Measurements from ENCODE around the gene EIPR1.

Gene EIPR1

DNA sequence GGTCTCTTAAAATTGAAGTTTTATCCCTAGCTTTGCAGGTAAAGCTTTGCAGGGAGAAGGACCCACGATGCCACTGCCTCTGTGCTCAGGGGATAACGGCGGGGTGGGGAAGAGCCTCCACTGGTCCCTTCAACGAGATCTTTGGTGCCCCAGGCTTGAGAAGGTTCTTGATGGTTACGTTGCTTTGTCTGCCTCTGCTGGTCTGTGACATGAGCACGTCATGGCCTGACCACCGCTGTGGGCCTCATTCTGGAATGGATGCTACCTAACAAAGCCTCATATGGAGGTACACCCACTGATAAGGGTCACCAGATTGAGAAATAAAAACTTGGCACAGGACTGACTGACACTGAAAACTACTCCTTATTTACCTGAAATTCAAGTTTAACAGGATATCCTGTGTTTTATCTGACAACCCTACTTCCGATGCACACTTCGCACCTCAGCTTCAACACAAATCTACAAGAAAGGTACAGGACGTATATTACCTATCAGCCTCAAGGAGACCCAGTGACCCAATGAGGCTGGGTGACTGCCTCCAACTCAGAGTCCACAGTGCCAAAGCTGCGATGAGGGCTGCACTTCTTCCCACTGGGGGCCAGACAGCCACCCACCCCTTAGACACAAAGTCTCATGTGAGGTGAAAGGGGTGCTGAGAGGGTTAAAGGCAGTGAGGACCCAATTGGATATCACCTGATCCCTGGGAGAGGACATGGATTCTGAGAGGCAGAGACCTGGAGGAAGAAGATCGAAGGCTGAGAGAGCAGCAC is 64.9 kb downstream of the EIPR1 start:
- H3K36me3 Mint-ChIP-seq, result peaks cover 2% of the 10 kb centered on the region
- peak overlapping the region; percentile 21 for H3K27ac Mint-ChIP-seq
- H3K27me3 Mint-ChIP-seq, result no peaks in the 10 kb centered on the region
- H3K4me1 Mint-ChIP-seq, result peaks cover 13% of the 10 kb centered on the region
- no peaks in the 10 kb centered on the region for H3K9me3 Mint-ChIP-seq
- no peak overlapping the region for H3K4me3 Mint-ChIP-seq

DNA sequence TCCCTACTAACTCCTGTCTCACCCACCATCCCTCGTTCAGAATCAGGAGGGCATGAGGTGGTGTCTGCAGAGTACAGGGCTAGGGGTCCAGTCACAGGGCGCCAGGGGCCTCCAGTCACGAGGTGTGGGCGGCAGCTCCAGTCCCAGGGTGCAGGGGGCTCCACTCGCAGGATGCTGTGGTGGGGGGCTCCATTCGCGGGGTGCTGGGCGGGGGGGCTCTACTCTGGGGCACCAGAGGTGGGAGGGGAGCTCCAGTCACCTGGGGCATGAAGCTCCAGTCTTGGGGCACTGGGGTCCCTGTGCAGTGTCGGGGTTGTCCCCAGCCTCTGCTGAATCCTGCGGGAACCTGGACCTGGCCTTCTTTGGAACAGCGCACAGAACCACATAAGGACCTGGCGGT is 66.0 kb downstream of the EIPR1 start:
- Mint-ChIP-seq H3K36me3 (peaks cover 2% of the 10 kb centered on the region), H3K27ac (no peak overlapping the region), H3K9me3 (no peaks in the 10 kb centered on the region), H3K27me3 (no peaks in the 10 kb centered on the region), H3K4me3 (no peak overlapping the region), H3K4me1 (peaks cover 13% of the 10 kb centered on the region)

DNA sequence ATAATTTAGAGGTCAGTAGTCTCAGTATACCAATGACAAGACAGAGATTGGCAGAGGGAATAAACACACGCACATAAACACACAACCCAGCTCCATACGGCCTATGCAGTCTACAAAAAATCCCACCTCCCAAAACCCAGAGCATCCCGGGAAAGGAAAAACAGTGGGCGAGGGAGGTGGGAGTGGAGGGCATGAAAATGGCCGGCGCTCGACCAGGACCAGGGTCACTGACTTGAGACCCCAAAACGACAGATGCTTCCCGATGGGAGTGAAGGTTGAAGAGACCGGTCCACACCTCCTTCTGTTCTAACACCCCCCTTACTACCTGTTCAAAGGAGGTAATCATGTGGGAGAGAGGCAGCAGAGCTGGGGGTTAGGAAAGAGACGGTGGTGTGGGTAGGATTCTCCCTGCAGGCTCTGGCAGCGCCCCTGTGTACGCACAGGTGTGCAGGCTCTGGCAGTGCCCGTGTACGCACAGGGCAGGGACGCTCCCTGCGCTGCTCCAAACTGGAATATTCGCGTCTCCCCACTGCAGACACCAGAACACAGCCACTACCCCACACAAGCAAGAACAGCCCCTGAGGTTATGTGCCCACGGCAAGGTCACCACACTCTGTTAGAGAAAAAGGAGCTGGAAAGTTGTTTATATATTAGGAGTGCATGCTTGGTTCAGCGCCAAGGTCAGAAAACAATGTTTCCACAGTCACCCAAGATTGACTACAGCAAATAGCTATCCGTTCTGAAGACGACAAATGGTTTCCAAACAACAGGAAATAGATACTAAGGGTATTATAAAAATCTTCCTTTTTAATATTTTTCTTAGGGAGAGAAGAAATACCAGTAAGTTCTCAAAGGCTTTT is 67.9 kb downstream of the EIPR1 start:
- Mint-ChIP-seq H3K4me1 (peaks cover 22% of the 10 kb centered on the region), H3K9me3 (no peaks in the 10 kb centered on the region), H3K4me3 (no peak overlapping the region), H3K27me3 (no peaks in the 10 kb centered on the region), H3K27ac (no peak overlapping the region), H3K36me3 (peaks cover 2% of the 10 kb centered on the region)

DNA sequence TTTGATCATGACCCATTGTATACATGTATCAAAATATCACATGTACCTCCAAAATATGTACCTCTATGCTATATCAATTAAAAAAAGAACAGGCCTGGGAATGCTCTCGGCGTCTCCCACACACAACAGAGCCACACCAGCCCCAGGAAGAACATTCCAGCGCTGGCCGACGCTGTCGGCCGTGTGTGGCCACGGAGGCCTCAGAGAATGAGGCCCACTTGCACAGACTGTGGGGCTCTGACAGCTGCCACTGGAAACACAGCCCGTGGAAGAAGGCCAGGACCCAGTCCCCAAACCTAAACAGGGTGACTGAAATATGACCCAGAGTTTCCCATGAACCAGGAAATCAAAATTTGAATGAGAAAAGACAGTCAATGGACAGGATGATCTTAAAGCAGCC is 69.7 kb downstream of the EIPR1 start:
- peaks cover 2% of the 10 kb centered on the region for H3K36me3 Mint-ChIP-seq
- no peaks in the 10 kb centered on the region for H3K27me3 Mint-ChIP-seq
- no peak overlapping the region for H3K4me3 Mint-ChIP-seq
- H3K27ac Mint-ChIP-seq, result peak overlapping the region; percentile 67
- no peaks in the 10 kb centered on the region for H3K9me3 Mint-ChIP-seq
- peaks cover 30% of the 10 kb centered on the region for H3K4me1 Mint-ChIP-seq

DNA sequence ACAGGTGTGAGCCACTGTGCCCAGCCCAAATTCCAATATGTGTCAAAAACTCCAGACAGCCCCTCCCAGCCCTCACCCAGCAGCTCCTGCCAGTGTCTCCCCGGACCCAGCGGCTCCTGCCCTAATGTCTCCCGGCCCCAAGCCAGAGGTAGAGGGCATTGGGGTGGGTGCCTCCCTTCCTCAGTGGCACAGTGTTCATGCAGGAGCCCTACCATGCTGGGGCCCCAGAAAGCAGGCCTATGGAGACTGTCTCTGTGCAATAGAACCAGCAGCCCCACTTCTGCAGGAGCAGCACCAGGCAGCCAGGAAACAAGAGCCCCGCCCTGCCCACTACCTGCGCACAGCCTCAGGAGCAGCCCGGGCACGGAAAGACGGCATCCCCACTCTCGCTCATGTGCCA is 70.4 kb downstream of the EIPR1 start:
- Mint-ChIP-seq H3K4me1 (peaks cover 28% of the 10 kb centered on the region), H3K27me3 (no peaks in the 10 kb centered on the region), H3K36me3 (peaks cover 2% of the 10 kb centered on the region), H3K9me3 (no peaks in the 10 kb centered on the region), H3K27ac (no peak overlapping the region), H3K4me3 (no peak overlapping the region)

DNA sequence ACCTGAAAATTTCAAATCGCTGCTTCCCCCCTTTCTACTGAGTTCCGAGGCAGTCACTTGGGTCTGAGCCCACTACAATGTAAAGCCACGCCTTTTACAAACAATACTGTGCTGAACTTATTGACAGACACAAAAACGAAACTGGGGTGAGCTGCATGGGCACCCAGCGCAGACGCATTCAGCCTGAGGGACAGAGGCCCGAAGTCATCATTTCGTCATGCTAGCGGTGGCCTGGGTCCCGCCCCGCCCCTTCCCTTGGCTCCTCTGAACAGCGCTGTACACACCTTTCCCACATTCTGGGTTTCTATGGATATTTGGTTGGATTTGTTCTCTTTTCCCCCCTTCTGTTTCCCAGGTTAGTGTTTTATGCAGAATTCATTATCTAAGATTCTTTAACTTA is 71.7 kb downstream of the EIPR1 start:
- Mint-ChIP-seq H3K4me3 (no peak overlapping the region), H3K27ac (peak overlapping the region; percentile 76), H3K27me3 (no peaks in the 10 kb centered on the region), H3K9me3 (no peaks in the 10 kb centered on the region), H3K36me3 (peaks cover 2% of the 10 kb centered on the region), H3K4me1 (peaks cover 28% of the 10 kb centered on the region)

DNA sequence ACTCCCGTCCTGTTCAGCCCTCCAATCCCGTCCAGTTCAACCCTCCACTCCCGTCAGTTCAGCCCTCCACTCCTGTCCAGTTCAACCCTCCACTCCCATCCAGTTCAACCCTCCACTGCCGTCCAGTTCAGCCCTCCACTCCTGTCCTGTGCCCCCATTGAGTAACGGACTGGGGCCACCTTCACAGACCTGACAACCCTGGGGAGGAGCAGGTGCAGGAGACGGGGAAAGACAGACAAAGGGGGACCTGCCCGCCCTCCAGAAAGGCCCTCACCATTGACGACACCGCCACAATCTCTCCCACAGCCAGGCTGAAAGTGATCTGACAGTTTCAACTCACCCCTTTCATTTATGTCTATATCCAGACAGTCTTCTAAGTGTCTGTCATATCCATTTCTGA is 72.2 kb downstream of the EIPR1 start:
- H3K36me3 Mint-ChIP-seq, result peaks cover 2% of the 10 kb centered on the region
- peak overlapping the region; percentile 76 for H3K27ac Mint-ChIP-seq
- H3K4me1 Mint-ChIP-seq, result peaks cover 28% of the 10 kb centered on the region
- H3K4me3 Mint-ChIP-seq, result no peak overlapping the region
- H3K27me3 Mint-ChIP-seq, result no peaks in the 10 kb centered on the region
- H3K9me3 Mint-ChIP-seq, result no peaks in the 10 kb centered on the region

DNA sequence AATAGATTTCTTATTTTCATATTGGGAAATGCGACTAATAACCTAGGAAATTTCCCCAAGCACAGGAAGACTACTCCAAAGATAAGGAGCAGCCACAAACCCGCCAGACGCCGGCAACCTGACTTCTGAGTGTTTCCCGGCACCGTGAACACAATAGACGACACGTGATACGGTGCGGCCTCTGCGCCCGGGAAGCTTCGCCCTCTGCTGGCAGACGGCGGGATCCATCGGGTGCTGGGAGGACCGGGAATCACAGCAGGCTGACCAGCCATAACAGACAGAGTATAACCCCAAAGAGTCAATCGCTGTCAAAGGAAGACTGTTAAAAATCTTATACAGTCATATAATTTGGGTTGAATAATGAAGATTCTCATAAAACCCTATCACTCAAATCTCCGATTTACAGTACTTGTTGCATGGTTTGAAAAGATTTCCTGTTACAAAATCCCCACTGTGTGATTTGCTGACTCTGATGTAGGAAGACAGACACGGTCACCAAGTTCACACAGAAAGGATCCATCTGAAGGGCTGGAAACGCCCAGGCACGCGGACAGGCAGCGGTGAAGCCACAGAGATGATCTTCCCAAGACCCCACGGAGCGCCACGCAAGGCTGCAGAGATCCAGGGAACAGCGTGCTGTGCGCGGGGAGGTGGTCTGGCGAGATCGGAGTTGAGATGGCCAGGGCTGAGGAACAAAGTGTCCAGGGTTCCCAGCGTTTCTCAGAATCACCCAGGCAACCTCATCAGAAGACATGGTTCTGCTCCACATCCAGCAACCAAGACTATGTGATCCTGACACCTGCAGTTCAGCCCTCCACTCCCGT is 73.8 kb downstream of the EIPR1 start:
- Mint-ChIP-seq H3K27me3 (no peaks in the 10 kb centered on the region), H3K9me3 (no peaks in the 10 kb centered on the region), H3K36me3 (peaks cover 2% of the 10 kb centered on the region), H3K4me3 (peak overlapping the region; percentile 47), H3K4me1 (peaks cover 28% of the 10 kb centered on the region), H3K27ac (peak overlapping the region; percentile 90)

DNA sequence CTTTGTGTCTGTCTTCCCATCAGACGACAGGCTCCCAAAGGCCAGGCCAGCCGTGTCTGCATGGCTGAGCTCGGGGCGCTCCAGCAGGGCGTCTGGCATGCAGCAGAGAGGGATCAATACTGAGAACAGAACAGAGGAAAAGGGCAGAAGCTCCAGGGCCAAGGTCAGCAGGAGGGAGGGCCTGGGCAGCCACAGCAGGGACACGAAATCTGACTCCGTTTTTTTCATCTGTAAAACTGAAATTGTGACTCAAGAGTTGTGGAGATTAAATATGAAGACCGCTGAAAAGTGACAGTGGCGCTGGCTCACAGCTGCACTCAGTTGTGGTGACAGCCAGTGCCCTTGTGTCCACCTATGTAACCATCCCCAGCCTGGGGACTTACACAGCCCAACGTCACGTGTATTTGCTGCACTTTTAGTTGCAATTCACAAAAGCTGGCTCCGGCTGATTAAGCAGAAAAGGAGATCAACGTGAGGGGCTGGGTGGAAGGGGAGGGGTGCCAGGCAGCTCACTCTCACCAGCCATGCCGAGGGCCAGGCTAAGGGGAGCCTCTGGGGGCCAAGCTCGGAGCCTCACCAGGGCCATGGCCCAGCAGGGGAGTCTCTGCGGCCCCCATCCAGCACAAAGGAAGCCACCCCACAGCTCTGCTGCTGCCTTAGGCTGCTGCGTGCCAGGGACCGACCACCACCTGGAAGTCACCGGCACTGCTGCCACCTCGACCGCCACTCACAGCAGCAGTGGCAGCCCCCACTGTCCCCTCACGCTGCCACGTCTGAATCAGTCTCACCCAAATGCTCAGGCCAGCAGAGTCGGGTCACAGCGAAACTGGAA is 74.7 kb downstream of the EIPR1 start:
- Mint-ChIP-seq H3K4me1 (peaks cover 32% of the 10 kb centered on the region), H3K9me3 (no peaks in the 10 kb centered on the region), H3K27me3 (no peaks in the 10 kb centered on the region), H3K27ac (peak overlapping the region; percentile 90), H3K4me3 (peak overlapping the region; percentile 47), H3K36me3 (peaks cover 3% of the 10 kb centered on the region)

DNA sequence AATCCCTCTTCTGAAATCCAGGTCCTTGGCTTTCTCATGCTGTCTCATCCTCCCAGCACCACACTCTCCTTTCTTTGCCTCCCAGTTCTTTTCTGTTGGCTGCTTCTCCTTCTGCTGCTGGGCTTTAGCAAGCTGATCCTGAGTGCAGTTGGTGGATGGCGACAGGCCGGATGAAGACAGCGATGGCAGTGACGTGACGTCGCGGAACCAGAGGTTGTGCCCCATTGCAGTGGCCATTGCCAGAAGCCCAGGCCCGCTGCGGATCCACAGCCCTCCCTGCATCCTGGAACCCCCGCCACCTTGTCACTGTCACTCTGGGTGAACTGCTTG is 75.2 kb downstream of the EIPR1 start:
- Mint-ChIP-seq H3K4me1 (peaks cover 32% of the 10 kb centered on the region), H3K36me3 (peaks cover 3% of the 10 kb centered on the region), H3K9me3 (no peaks in the 10 kb centered on the region), H3K4me3 (no peak overlapping the region), H3K27me3 (no peaks in the 10 kb centered on the region), H3K27ac (no peak overlapping the region)

DNA sequence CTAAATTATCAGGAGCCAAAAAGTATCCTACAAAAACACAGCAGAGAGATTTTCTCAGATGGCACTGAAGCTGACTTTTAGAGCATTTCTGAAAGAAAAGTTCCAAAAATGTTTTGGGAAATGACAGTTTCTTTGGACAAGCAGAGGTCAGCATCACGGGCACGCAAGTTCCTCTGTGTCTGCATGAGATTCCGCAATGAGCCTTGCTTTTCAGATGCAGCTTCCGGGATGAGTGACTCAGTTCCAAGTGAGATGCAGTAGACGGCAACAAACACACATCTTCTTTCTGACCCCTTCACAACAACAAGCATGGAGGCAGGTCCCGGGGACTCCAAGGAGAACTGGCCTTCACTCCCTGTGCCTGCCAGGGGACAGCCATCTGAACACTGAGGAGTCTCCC is 76.6 kb downstream of the EIPR1 start:
- Mint-ChIP-seq H3K27ac (no peak overlapping the region), H3K4me1 (peaks cover 26% of the 10 kb centered on the region), H3K27me3 (no peaks in the 10 kb centered on the region), H3K36me3 (peaks cover 3% of the 10 kb centered on the region), H3K4me3 (no peak overlapping the region), H3K9me3 (no peaks in the 10 kb centered on the region)

DNA sequence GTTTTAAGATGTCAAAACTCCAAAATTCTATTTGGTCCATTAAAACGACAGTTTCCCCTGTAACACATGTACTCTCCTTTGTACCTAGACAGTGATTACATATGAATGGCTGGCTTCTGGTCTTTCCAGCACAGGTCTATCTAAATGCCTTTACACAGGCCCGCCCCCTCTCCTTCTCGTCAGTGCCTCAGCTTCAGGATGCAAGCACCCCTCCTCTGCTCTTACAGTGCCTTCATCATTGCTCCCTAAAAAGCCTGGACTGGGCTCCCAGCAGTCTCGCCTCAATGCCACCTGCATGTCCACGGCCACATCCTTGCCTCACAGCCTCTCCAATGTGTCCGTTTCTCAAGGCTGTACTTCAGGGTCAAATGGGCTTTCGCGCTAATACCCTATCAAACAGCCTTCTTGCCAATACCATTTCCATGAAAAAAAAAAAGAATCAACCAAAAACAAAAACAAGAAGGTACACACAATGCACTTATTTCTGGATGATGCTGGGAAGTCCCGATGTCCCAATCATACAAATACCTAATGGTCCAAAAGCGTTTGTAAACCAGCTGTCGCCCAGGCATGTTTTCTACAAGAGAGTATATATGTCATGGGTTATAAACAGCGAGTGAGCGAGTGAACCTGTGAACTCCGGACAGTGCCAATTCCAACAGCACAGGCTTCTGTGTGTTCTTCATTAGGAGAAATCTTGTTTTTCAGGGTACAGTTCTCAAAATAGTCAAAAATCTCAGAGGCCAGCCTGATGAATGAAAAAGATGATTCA is 77.2 kb downstream of the EIPR1 start:
- no peaks in the 10 kb centered on the region for H3K9me3 Mint-ChIP-seq
- H3K27ac Mint-ChIP-seq, result no peak overlapping the region
- H3K4me1 Mint-ChIP-seq, result peaks cover 20% of the 10 kb centered on the region
- H3K4me3 Mint-ChIP-seq, result no peak overlapping the region
- H3K27me3 Mint-ChIP-seq, result no peaks in the 10 kb centered on the region
- H3K36me3 Mint-ChIP-seq, result peaks cover 3% of the 10 kb centered on the region

DNA sequence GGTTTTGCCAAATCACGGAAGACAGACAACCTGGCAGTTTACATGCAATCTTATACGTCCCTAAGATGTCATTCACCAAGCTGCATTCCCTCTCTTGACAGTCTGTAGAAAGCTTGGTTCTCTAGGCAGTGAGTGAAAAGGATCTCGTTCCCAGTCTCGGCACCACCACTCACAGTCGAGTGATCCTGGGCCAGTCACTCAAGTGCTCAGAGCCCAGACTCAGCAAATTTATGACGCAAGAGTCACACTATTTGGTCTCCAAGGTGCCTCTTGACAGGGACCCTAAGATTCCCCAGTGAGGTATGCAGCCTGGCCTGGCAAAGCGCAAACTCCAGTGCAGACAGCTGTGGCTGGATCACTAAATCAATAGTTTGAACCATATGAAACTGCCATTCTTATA is 77.9 kb downstream of the EIPR1 start:
- H3K4me3 Mint-ChIP-seq, result no peak overlapping the region
- H3K9me3 Mint-ChIP-seq, result no peaks in the 10 kb centered on the region
- no peaks in the 10 kb centered on the region for H3K27me3 Mint-ChIP-seq
- H3K27ac Mint-ChIP-seq, result no peak overlapping the region
- H3K36me3 Mint-ChIP-seq, result peaks cover 3% of the 10 kb centered on the region
- peaks cover 19% of the 10 kb centered on the region for H3K4me1 Mint-ChIP-seq

DNA sequence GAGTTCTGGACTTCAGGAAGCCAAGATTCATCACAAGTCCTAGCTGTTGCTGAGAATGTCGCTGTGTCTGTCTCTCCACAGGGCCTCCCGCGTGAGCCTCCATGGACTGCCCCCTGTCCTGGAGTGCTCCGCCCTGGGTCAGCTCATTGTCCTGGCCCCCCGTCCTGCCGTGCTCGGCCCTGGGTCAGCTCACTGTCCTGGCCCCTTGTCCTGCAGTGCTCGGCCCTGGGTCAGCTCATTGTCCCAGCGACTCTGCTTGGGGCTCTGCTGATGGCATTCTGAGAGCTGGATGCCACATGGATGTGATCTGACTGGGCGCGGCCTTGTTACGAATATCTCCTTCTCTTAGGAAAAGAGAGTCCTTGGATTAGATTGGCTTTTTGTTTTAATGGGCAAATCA is 78.5 kb downstream of the EIPR1 start:
- Mint-ChIP-seq H3K27me3 (no peaks in the 10 kb centered on the region), H3K4me1 (peaks cover 19% of the 10 kb centered on the region), H3K36me3 (peaks cover 3% of the 10 kb centered on the region), H3K9me3 (no peaks in the 10 kb centered on the region), H3K27ac (no peak overlapping the region), H3K4me3 (no peak overlapping the region)
